Gastroesophageal sphincter (tissue), 3 donors: Measurements from ENCODE around the gene SYNDIG1L.

Source experiments
- CTCF ChIP-seq, 4 experiments: fragments of 200-600 bp in 2 of 4; fragments of 450-650 bp in 2 of 4; sonication (generic) in 1 of 4; IDR thresholded peaks; one replicate each; pipeline ENCODE4 v1.5.1; 2017 to 2019; ENCODE audit warnings: antibody characterized with exemption in 4 of 4, mild to moderate bottlenecking in 2 of 4, moderate library complexity in 2 of 4
- POLR2A ChIP-seq, 2 donors: fragments of 450-650 bp; IDR thresholded peaks; one replicate each; pipeline ENCODE4 v1.6.1; 2017; ENCODE audit warnings: antibody characterized with exemption in 2 of 2, mild to moderate bottlenecking in 2 of 2, moderate library complexity in 1 of 2

- TF ChIP-seq POLR2A (IDR thresholded peaks at IDR 0.05), result no peak
- no peak for TF ChIP-seq CTCF (IDR thresholded peaks at IDR 0.05)
Measured at GRCh38 chr14:74368026-74368425, 58.0 kb downstream of the SYNDIG1L start.
